A673 (cell line): Measurements from ENCODE around the gene EIF5.
A peak's percentile ranks its signal among the peaks of the same experiment; 100 is the strongest.

ENCODE experiments used
- CTCF ChIP-seq: fragments of 300-800, 200-600 bp; sonication (generic); conservative IDR thresholded peaks from 2 replicates; pipeline ENCODE4 v1.5.1; 2017; ENCODE audit warnings: low read depth, mild to moderate bottlenecking, antibody characterized with exemption, low read length, moderate library complexity, mixed read lengths
- EZH2 ChIP-seq: fragments of 200-600 bp; sonication (generic); IDR thresholded peaks from 2 replicates; pipeline ENCODE4 v1.6.1; 2017; ENCODE audit warnings: borderline replicate concordance, low read depth, mild to moderate bottlenecking, mixed read lengths, antibody characterized with exemption, low read length; ENCODE audit not compliant: poor library complexity, severe bottlenecking

- TF ChIP-seq CTCF (peak; percentile 30; the same call in 1 of the 2 replicates), EZH2 (no peak)
These were observed 37.0 kb upstream of the EIF5 start for GRCh38 chr14:103296987-103297386.
